AG20443 (cell line): Measurements from ENCODE around the gene TMEM161B.
"Not testable (repeated sequence)": the region's sequence is repeated elsewhere in the genome, so short reads cannot be mapped to it uniquely, and the experiment has no call there.

Source experiments
- DNase-seq: peaks from one replicate; pipeline ENCODE4 v3.0.0; 2012; ENCODE audit warnings: low spot score, mixed read lengths

The TMEM161B gene

GRCh38 chr5:88248743-88249540, 19.7 kb downstream of the TMEM161B start:
- no peak for DNase-seq

- DNase-seq, result no peak
Observed at GRCh38 chr5:88248094-88248493, 20.6 kb downstream of the TMEM161B start.

GRCh38 chr5:88245893-88246244, 22.8 kb downstream of the TMEM161B start:
- no peak for DNase-seq

- no peak for DNase-seq
Observed at GRCh38 chr5:88245241-88245892, 23.3 kb downstream of the TMEM161B start.

GRCh38 chr5:88244686-88245085, 24.0 kb downstream of the TMEM161B start:
- no peak for DNase-seq

GRCh38 chr5:88243493-88243892, 25.2 kb downstream of the TMEM161B start:
- DNase-seq, result not testable (repeated sequence)

- no peak for DNase-seq
Observed at GRCh38 chr5:88238732-88239131, 29.9 kb downstream of the TMEM161B start.

GRCh38 chr5:88236866-88237642, 31.6 kb downstream of the TMEM161B start:
- peak; percentile 11 for DNase-seq

- DNase-seq, result no peak
Observed at GRCh38 chr5:88235828-88236227, 32.8 kb downstream of the TMEM161B start.

GRCh38 chr5:88235346-88235745, 33.3 kb downstream of the TMEM161B start:
- DNase-seq, result no peak

- DNase-seq, result no peak
Observed at GRCh38 chr5:88230546-88231066, 38.0 kb downstream of the TMEM161B start.

- DNase-seq, result no peak
Observed at GRCh38 chr5:88226881-88227450, 41.7 kb downstream of the TMEM161B start.

GRCh38 chr5:88214655-88215054, 54.0 kb downstream of the TMEM161B start:
- DNase-seq, result no peak

- no peak for DNase-seq
Observed at GRCh38 chr5:88207575-88207974, 61.1 kb downstream of the TMEM161B start.

- no peak for DNase-seq
Observed at GRCh38 chr5:88203981-88204750, 64.5 kb downstream of the TMEM161B start.

GRCh38 chr5:88195636-88196035, 73.0 kb downstream of the TMEM161B start:
- no peak for DNase-seq

- DNase-seq, result no peak
Observed at GRCh38 chr5:88193896-88194295, 74.7 kb downstream of the TMEM161B start.

- no peak for DNase-seq
Observed at GRCh38 chr5:88190106-88190834, 78.4 kb downstream of the TMEM161B start.

- not testable (repeated sequence) for DNase-seq
Observed at GRCh38 chr5:88189484-88189883, 79.2 kb downstream of the TMEM161B start.

GRCh38 chr5:88188458-88189132, 80.0 kb downstream of the TMEM161B start:
- DNase-seq, result no peak
